Measurements from ENCODE around the gene ZNF581.

ZNF581 gene

DNA sequence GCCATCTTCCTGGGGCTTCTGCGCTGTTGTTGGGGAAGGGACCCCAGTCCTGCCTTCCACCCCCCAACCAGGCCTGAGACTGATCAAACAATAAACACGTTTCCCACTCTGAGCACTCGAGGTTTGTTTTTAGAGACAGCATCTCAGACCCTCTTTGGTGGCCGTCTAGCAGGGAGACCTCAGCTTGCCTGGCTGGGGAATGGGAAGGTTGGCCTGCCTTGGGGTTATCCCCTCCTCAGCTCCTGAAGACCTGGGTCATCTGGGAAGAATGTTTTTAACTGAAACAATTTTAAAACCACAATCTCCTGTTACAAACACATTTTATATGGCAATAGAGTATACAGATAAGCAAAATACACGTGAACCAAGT, 2.0 kb downstream of the ZNF581 start:
- ChIA-PET POLR2A (no interaction called here), CTCF (interaction anchor here (1.4 to 5.7 kb wide), 5 partner anchors 8 to 26 kb away, joined by 4 to 51 read pairs (median 9); partner anchors contain the start of gene U2AF2)
- TF ChIP-seq, protein P1, sequence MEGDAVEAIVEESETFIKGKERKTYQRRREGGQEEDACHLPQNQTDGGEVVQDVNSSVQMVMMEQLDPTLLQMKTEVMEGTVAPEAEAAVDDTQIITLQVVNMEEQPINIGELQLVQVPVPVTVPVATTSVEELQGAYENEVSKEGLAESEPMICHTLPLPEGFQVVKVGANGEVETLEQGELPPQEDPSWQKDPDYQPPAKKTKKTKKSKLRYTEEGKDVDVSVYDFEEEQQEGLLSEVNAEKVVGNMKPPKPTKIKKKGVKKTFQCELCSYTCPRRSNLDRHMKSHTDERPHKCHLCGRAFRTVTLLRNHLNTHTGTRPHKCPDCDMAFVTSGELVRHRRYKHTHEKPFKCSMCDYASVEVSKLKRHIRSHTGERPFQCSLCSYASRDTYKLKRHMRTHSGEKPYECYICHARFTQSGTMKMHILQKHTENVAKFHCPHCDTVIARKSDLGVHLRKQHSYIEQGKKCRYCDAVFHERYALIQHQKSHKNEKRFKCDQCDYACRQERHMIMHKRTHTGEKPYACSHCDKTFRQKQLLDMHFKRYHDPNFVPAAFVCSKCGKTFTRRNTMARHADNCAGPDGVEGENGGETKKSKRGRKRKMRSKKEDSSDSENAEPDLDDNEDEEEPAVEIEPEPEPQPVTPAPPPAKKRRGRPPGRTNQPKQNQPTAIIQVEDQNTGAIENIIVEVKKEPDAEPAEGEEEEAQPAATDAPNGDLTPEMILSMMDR (IDR thresholded peaks at IDR 0.05; ENCODE audit: insufficient read depth, low read length, missing control alignments): no peak
- DNase-seq (ENCODE audit: low read depth, low spot score): no peak
- no peak overlapping the region for H3K4me3 ChIP-seq (ENCODE audit: low read depth, low read length)

DNA sequence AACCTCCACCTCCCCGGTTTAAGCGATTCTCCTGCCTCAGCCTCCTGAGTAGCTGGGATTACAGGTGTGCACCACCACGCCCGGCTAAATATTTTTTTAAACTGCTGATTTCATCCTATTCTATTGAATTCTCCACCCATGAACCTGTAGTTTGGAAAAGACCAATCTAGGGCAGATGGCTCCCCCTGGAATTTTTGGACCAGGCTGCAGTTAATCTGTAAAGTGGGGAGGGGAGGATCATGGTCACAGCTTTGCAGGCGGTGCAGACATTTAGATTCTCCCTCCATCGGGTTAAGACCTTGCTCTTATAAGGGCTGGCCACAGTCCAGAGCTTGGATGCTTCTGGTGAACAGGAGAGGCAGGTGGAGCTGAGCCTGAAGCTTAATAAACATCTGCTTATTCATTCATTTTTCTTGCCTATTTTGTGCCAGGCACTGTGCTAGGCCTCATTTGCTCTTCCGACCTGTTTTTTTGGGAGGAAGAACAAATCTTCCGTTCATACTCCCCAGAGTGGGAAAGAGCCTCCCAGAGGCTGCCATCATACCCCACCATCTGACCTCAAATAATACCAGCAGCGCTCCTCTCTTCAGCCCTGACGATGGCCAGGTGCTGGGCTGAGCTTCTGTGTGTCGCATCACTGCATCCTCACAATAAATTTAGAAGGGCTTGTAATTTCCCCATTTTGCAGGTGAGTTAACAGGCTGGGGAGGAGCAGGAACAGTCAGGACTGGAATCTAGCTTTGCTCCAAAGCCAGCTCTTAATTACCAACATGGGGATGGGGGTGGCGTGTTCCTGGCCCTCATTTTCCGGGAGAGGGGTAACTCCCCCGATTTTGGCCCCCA, 3.7 kb downstream of the ZNF581 start:
- no peak for DNase-seq (ENCODE audit: low read depth, low spot score)
- TF ChIP-seq, protein P1 (IDR thresholded peaks at IDR 0.05; ENCODE audit: insufficient read depth, low read length, missing control alignments): no peak
- ChIA-PET POLR2A (interaction anchor here (0.5 to 1.0 kb wide), 3 partner anchors 9 to 23 kb away, joined by 3 read pairs; partner anchors contain the start of gene ZNF784), CTCF (interaction anchor here (1.1 to 5.7 kb wide), 5 partner anchors 11 to 179 kb away, joined by 3 to 51 read pairs (median 9); no protein-coding TSS in a partner anchor)
- H3K4me3 ChIP-seq (ENCODE audit: low read depth, low read length): peak overlapping the region; percentile 84

DNA sequence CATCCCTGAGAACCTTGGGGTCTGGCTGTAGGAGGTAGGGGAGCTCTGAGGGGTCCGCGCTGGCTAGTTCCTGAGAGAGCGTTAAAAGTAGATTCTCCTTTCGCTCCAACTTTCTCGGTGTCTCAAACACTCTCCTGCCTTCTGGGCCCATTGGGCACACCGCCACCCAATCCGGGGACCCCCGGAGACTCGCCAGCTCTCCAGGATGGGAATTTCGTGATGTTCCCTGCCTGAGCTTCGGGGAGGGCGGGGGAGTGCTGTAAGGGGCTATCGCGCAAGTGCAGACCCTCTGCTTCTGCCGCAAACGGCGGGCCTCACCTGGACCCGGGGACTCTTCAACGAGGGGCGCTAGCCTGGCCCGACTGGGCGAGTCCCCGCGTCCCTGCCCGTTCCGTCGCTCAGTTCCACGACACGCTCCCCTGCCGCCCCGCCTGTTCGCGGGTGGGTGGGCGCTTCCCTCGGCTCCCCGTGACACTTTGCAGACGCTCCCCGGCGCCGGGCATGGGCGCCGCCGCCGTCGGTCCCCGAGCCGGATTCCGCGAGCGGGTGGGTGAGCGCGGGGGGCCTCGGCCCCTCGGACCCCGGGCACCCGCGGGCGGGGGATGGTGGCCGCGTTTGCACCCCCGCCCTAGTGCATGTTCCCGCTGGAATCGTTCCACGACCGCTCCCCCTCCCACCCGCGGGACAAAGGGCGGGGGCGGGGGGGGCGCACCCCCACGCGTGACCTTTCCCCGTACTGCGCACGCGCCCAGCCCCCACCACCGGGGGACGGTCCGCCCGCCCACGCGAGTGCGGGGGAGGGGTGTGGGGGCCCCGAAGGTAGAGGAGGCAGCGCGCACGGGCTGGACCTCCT, 4.5 kb downstream of the ZNF581 start, which contains the start of gene CCDC106:
CCDC106 (plus strand) TSS at position 481 of the 853 bp plus-strand sequence. CDS start 835 bp downstream, outside the sequence.
- H3K4me3 ChIP-seq (ENCODE audit: low read depth, low read length): peak within 1 kb of the TSS; percentile 84
- no peak for DNase-seq (ENCODE audit: low read depth, low spot score)
- CTCF ChIA-PET: interaction anchor here (1.1 to 5.7 kb wide), 5 partner anchors 12 to 180 kb away, joined by 3 to 51 read pairs (median 9); no protein-coding TSS in a partner anchor
- TF ChIP-seq, protein P1 (IDR thresholded peaks at IDR 0.05; ENCODE audit: insufficient read depth, low read length, missing control alignments): no peak
- POLR2A ChIA-PET: interaction anchor here (0.6 to 0.7 kb wide), 2 partner anchors 13 to 74 kb away, joined by 3 read pairs; no protein-coding TSS in a partner anchor

DNA sequence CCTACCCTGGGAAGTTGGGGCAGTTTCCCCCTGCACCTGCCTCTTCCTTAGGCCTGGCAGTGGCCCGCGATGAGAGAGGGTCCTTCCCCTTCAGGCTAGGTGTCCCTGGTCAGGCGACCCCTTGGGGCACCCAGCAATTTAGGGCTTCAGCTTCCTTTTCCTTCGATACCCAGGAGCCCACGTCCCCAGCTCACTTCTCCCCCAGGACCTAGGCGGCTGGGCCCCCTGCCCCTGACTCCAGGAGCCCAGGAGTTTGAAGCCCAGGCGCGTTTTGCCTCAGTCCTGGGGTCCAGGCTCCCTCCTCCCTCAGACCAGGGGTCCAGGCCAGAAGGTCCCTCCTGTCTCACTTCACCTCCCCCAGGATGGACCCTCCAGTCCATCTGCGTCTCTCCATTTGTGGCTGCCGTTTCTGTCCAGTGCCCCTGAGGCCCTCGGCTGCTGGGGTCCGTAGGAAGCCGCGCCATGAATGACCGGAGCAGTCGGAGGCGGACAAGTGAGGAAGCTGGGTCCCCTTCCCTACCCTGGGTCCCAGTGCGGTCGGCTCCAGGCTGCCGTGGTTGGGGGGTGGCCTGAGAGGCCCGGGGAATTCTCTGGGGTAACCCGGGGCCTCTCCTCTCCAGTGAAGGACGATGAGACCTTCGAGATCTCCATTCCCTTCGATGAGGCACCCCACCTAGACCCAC, 5.3 kb downstream of the ZNF581 start:
- peak overlapping the region; percentile 84 for H3K4me3 ChIP-seq (ENCODE audit: low read depth, low read length)
- ChIA-PET POLR2A (interaction anchor here (0.6 kb wide), 1 partner anchor 74 kb away, joined by 3 read pairs; no protein-coding TSS in a partner anchor), CTCF (interaction anchor here (0.9 to 5.7 kb wide), 5 partner anchors 11 to 24 kb away, joined by 3 to 51 read pairs (median 5); no protein-coding TSS in a partner anchor)
- DNase-seq (ENCODE audit: low read depth, low spot score): no peak
- TF ChIP-seq, protein P1 (IDR thresholded peaks at IDR 0.05; ENCODE audit: insufficient read depth, low read length, missing control alignments): no peak

DNA sequence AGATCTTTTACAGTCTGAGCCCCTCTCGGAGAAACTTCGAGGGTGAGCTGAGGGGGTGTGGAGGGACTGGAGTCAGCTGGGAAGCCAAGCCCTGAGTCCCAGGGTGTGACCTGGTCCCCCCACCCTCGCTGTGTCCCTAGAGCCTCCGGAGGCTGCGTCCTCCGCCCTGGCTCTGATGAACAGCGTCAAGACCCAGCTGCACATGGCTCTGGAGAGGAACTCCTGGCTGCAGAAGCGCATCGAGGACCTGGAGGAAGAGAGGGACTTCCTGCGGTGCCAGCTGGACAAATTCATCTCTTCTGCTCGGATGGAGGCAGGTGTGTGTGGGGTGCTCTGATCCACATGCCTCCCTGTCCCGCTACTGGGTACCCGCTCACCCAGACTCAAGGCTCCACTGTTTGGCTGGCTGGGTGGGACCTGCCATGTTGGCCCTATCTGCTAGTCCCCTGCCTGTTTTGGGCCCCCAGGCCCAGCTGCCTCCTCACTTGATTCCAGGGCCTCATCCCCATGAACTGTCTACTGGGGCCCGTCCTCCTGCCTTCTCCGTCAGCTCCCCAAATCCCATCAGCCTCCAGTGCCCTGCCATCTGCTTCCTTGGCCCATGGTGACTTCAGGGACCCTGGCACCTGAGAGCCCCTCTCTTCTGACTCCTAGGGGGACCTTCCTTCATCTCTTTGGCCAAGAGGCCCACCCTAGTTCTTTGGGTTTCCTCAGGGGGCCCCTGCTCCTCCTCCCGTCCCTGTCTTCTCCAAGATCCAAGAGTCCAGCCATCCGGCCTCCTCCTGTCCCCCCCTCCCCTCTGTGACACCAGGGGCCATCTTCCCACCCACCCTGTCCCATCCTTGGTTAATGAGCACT, 6.0 kb downstream of the ZNF581 start:
- TF ChIP-seq, protein P1 (IDR thresholded peaks at IDR 0.05; ENCODE audit: insufficient read depth, low read length, missing control alignments): no peak
- peak overlapping the region; percentile 84 for H3K4me3 ChIP-seq (ENCODE audit: low read depth, low read length)
- ChIA-PET CTCF (interaction anchor here (0.9 to 5.7 kb wide), 3 partner anchors 12 to 17 kb away, joined by 3 to 51 read pairs (median 5); no protein-coding TSS in a partner anchor), POLR2A (no interaction called here)
- no peak for DNase-seq (ENCODE audit: low read depth, low spot score)
